Right lobe of liver (tissue), 6 donors: ENCODE measurements around the gene LMNTD2. TPM values are rescaled to one million over a fixed set of nuclear protein-coding genes. Genes with fewer than 3 reads are reported as not detected.

ENCODE experiments used
- ATAC-seq, 4 donors: fragments of 200-7000 bp; cut with Tn5 transposase; one replicate each; pipeline ENCODE4 v1.9.1; 2020; ENCODE audit warnings: mild to moderate bottlenecking in 4 of 4, moderate library complexity in 4 of 4
- DNase-seq, 3 donors: peaks; one replicate each; pipeline ENCODE4 v3.0.0-alpha.2; 2020
- H3K27ac ChIP-seq, 3 donors: fragments of 200-600 bp; one replicate each; pipeline ENCODE4 v1.8.0; 2022
- H3K27me3 ChIP-seq, 2 donors: fragments of 200-600 bp; one replicate each; pipeline ENCODE4 v1.8.0; 2022
- H3K36me3 ChIP-seq, 4 donors: fragments of 200-600 bp; sonication (generic) in 1 of 4; one replicate each; pipeline versions ENCODE4 v1.5.1 to v1.8.0; 2017 to 2022; ENCODE audit warnings: control low read depth in 1 of 4
- H3K4me1 ChIP-seq, 4 donors: fragments of 200-600 bp; sonication (generic) in 1 of 4; one replicate each; pipeline versions ENCODE4 v1.5.1 to v1.8.0; 2017 to 2022; ENCODE audit warnings: control low read depth in 1 of 4
- H3K4me3 ChIP-seq, 3 donors: fragments of 200-600 bp; one replicate each; pipeline ENCODE4 v1.8.0; 2022
- H3K9me3 ChIP-seq, 4 donors: fragments of 200-600 bp; sonication (generic) in 1 of 4; one replicate each; pipeline versions ENCODE4 v1.5.1 to v1.8.0; 2017 to 2022; ENCODE audit warnings: control low read depth in 1 of 4
- POLR2A ChIP-seq: fragments of 450-650 bp; IDR thresholded peaks from one replicate; pipeline ENCODE4 v1.6.1; 2017; ENCODE audit warnings: antibody characterized with exemption, mild to moderate bottlenecking
- WGBS: methylation state at CpG from one replicate; pipeline ENCODE4 v1.1.6; 2018; ENCODE audit warnings: low coverage, low lambda C conversion rate; ENCODE audit not compliant: insufficient coverage; ENCODE audit errors: missing lambda C conversion rate; 5-methylcytosine and 5-hydroxymethylcytosine counted together
- intact Hi-C, 2 donors: fragments of 100-400 bp; cut with DNase I; formaldehyde crosslinking; loops; one replicate each; pipeline versions ENCODE4 v1.11.2 to v1.14.1; 2022
- total RNA-seq, 6 experiments: library from RNA; depleted of rRNA in 2 of 6; stranded (reverse); fragments of >200 nt in 2 of 6; fragmentation: NEBNext Ultra II Directional in 3 of 6; extraction: Animal tissue kit (Norgen Biotek cat#: 25700) in 3 of 6; gene quantifications; one replicate each; pipeline versions ENCODE4 v1.1.0 to v1.2.4, GENCODE V29; 2016 to 2023
- TF ChIP-seq, protein P1 (sequence below), 4 donors: fragments of 200-600 bp in 3 of 4; fragments of 450-650 bp in 1 of 4; IDR thresholded peaks; one replicate each; pipeline versions ENCODE4 v1.5.1 to v1.8.0; 2016 to 2022; ENCODE audit warnings: antibody characterized with exemption in 4 of 4, mild to moderate bottlenecking in 2 of 4
- donor health status: DM: no; HTN: yes; CAD: no.
- donor health status: DM: no; HTN: no; CAD: no.
- donor health status: DM: no; HTN: no; CAD: no.
- donor health status: DM: no; HTN: yes; CAD: no.
- donor health status: DM: no; HTN: yes; CAD: no.

LMNTD2 gene
- total RNA-seq, 6 experiments from 2014 or later: 4.7 to 14.7 (median 7.9) TPM

GRCh38 chr11:516400-516799, 44.1 kb downstream of the LMNTD2 start:
- Histone ChIP-seq H3K4me3 (no peak overlapping the region), H3K27ac (no peak overlapping the region), H3K36me3 (no peaks in the 10 kb centered on the region), H3K9me3 (no peaks in the 10 kb centered on the region), H3K4me1 (peaks cover 0 to 5% (median 0%) of the 10 kb centered on the region in 4 donors), H3K27me3 (no peaks in the 10 kb centered on the region)
- WGBS: 93% methylated on average over 4 of the region's 4 CpGs
- ATAC-seq (no peak), DNase-seq (no peak)
- TF ChIP-seq, protein P1, sequence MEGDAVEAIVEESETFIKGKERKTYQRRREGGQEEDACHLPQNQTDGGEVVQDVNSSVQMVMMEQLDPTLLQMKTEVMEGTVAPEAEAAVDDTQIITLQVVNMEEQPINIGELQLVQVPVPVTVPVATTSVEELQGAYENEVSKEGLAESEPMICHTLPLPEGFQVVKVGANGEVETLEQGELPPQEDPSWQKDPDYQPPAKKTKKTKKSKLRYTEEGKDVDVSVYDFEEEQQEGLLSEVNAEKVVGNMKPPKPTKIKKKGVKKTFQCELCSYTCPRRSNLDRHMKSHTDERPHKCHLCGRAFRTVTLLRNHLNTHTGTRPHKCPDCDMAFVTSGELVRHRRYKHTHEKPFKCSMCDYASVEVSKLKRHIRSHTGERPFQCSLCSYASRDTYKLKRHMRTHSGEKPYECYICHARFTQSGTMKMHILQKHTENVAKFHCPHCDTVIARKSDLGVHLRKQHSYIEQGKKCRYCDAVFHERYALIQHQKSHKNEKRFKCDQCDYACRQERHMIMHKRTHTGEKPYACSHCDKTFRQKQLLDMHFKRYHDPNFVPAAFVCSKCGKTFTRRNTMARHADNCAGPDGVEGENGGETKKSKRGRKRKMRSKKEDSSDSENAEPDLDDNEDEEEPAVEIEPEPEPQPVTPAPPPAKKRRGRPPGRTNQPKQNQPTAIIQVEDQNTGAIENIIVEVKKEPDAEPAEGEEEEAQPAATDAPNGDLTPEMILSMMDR (IDR thresholded peaks at IDR 0.05): no peak
- TF ChIP-seq POLR2A: no peak
- intact Hi-C loops: no loop called here

GRCh38 chr11:515131-515530, 45.4 kb downstream of the LMNTD2 start:
- H3K4me3 ChIP-seq: no peak overlapping the region
- DNase-seq (no peak), ATAC-seq (no peak)
- no peaks in the 10 kb centered on the region for H3K36me3 ChIP-seq
- WGBS: 97% methylated on average over 4 of the region's 6 CpGs
- H3K4me1 ChIP-seq: peaks cover 0 to 5% (median 0%) of the 10 kb centered on the region in 4 donors
- H3K27ac ChIP-seq: no peak overlapping the region
- TF ChIP-seq, protein P1 (IDR thresholded peaks at IDR 0.05): no peak
- TF ChIP-seq POLR2A: no peak
- no peaks in the 10 kb centered on the region for H3K9me3 ChIP-seq
- no peaks in the 10 kb centered on the region for H3K27me3 ChIP-seq
- intact Hi-C loops: no loop called here

GRCh38 chr11:514606-515005, 45.9 kb downstream of the LMNTD2 start:
- no peak for ATAC-seq
- peak in 1 of 3 donors; percentile 18 for DNase-seq
- no peaks in the 10 kb centered on the region for H3K27me3 ChIP-seq
- peaks cover 0 to 5% (median 0%) of the 10 kb centered on the region in 4 donors for H3K4me1 ChIP-seq
- 80% methylated on average over 6 of the region's 10 CpGs for WGBS
- intact Hi-C loops: no loop called here
- no peak overlapping the region for H3K4me3 ChIP-seq
- H3K9me3 ChIP-seq: no peaks in the 10 kb centered on the region
- H3K27ac ChIP-seq: no peak overlapping the region
- no peak for TF ChIP-seq POLR2A
- TF ChIP-seq, protein P1 (IDR thresholded peaks at IDR 0.05): no peak
- no peaks in the 10 kb centered on the region for H3K36me3 ChIP-seq

GRCh38 chr11:512761-513595, 47.6 kb downstream of the LMNTD2 start:
- WGBS: 90% methylated on average over 28 of the region's 29 CpGs
- DNase-seq: peak in 1 of 3 donors; percentile 21
- Histone ChIP-seq H3K36me3 (no peaks in the 10 kb centered on the region), H3K4me3 (no peak overlapping the region), H3K4me1 (peaks cover 0 to 2% (median under 1%) of the 10 kb centered on the region in 4 donors), H3K9me3 (no peaks in the 10 kb centered on the region), H3K27me3 (no peaks in the 10 kb centered on the region), H3K27ac (no peak overlapping the region)
- intact Hi-C loops: no loop called here
- ATAC-seq: peak in 3 of 4 donors; percentile 29 to 62 (median 42)
- TF ChIP-seq, protein P1 (IDR thresholded peaks at IDR 0.05): no peak
